Suprapubic skin (tissue), 4 donors: ENCODE measurements around the gene TEX29. TPM values are rescaled to one million over a fixed set of nuclear protein-coding genes. Genes with fewer than 3 reads are reported as not detected.

ENCODE experiments used
- DNase-seq, 2 donors: peaks; one replicate each; pipeline ENCODE4 v3.0.0-alpha.2; 2019; ENCODE audit warnings: low spot score in 2 of 2
- H3K27ac ChIP-seq: fragments of 200-600 bp; sonication (generic); one replicate; pipeline ENCODE4 v1.5.1; 2019
- H3K27me3 ChIP-seq: fragments of 200-600 bp; sonication (generic); one replicate; pipeline ENCODE4 v1.5.1; 2019
- H3K36me3 ChIP-seq: fragments of 200-600 bp; sonication (generic); one replicate; pipeline ENCODE4 v1.5.1; 2019
- H3K4me1 ChIP-seq: fragments of 200-600 bp; sonication (generic); one replicate; pipeline ENCODE4 v1.5.1; 2019
- H3K4me3 ChIP-seq: fragments of 200-600 bp; sonication (generic); one replicate; pipeline ENCODE4 v1.5.1; 2019; ENCODE audit warnings: mild to moderate bottlenecking
- H3K9me3 ChIP-seq: fragments of 200-600 bp; sonication (generic); one replicate; pipeline ENCODE4 v1.5.1; 2019
- CTCF ChIP-seq, 2 donors: fragments of 200-600 bp in 1 of 2; fragments of 450-650 bp in 1 of 2; sonication (generic) in 1 of 2; IDR thresholded peaks; one replicate each; pipeline ENCODE4 v1.5.1; 2016 to 2019; ENCODE audit warnings: antibody characterized with exemption in 2 of 2, mild to moderate bottlenecking in 1 of 2, moderate library complexity in 1 of 2
- EP300 ChIP-seq: sonication (generic); formaldehyde crosslinking; IDR thresholded peaks from one replicate; pipeline ENCODE4 v1.6.1; 2017; ENCODE audit warnings: antibody characterized with exemption
- POLR2A ChIP-seq, 2 donors: fragments of 450-650 bp; IDR thresholded peaks; one replicate each; pipeline ENCODE4 v1.6.1; 2017; ENCODE audit warnings: antibody characterized with exemption in 2 of 2, mild to moderate bottlenecking in 2 of 2, moderate library complexity in 2 of 2
- POLR2AphosphoS5 ChIP-seq, 3 donors: sonication (generic); formaldehyde crosslinking; IDR thresholded peaks; one replicate each; pipeline ENCODE4 v1.6.1; 2017; ENCODE audit warnings: antibody characterized with exemption in 3 of 3
- whole genome bisulfite sequencing: methylation state at CpG from one replicate; pipeline ENCODE4 v1.1.5; 2018; 5-methylcytosine and 5-hydroxymethylcytosine counted together
- total RNA-seq, 4 donors: library from RNA; depleted of rRNA; stranded (reverse); fragments of >200 nt; gene quantifications; one replicate each; pipeline ENCODE4 v1.1.0, GENCODE V29; 2016

TEX29 gene
- total RNA-seq, 4 donors from 2014 or later: not detected

- TF ChIP-seq CTCF (IDR thresholded peaks at IDR 0.05) (no peak), POLR2A (IDR thresholded peaks at IDR 0.05) (no peak), POLR2AphosphoS5 (IDR thresholded peaks at IDR 0.05) (no peak), EP300 (no peak)
- Histone ChIP-seq H3K36me3 (no peaks in the 10 kb centered on the region), H3K27ac (no peak overlapping the region), H3K4me1 (no peaks in the 10 kb centered on the region), H3K4me3 (no peak overlapping the region), H3K9me3 (no peaks in the 10 kb centered on the region), H3K27me3 (no peaks in the 10 kb centered on the region)
- DNase-seq: no peak
- WGBS: 88% methylated on average over 10 of the region's 11 CpGs
Observed at GRCh38 chr13:111338841-111339240, 18.4 kb downstream of the TEX29 start.

GRCh38 chr13:111339366-111340143 lies 19.1 kb downstream of the TEX29 start:
- 93% methylated on average over 18 of the region's 29 CpGs for WGBS
- no peaks in the 10 kb centered on the region for H3K4me1 ChIP-seq
- no peaks in the 10 kb centered on the region for H3K27me3 ChIP-seq
- no peaks in the 10 kb centered on the region for H3K9me3 ChIP-seq
- no peak overlapping the region for H3K27ac ChIP-seq
- TF ChIP-seq POLR2A (IDR thresholded peaks at IDR 0.05) (no peak), CTCF (IDR thresholded peaks at IDR 0.05) (no peak), EP300 (no peak), POLR2AphosphoS5 (IDR thresholded peaks at IDR 0.05) (no peak)
- H3K36me3 ChIP-seq: no peaks in the 10 kb centered on the region
- DNase-seq: no peak
- no peak overlapping the region for H3K4me3 ChIP-seq

- Histone ChIP-seq H3K4me1 (no peaks in the 10 kb centered on the region), H3K27ac (no peak overlapping the region), H3K4me3 (no peak overlapping the region), H3K36me3 (no peaks in the 10 kb centered on the region), H3K9me3 (no peaks in the 10 kb centered on the region), H3K27me3 (no peaks in the 10 kb centered on the region)
- no peak for TF ChIP-seq EP300
- no peak for TF ChIP-seq CTCF (IDR thresholded peaks at IDR 0.05)
- TF ChIP-seq POLR2AphosphoS5 (IDR thresholded peaks at IDR 0.05): no peak
- DNase-seq: no peak
- WGBS: 65% methylated on average over 2 of the region's 5 CpGs
Observed at GRCh38 chr13:111341886-111342285, 21.4 kb downstream of the TEX29 start.

- 97% methylated on average over 5 of the region's 9 CpGs for WGBS
- H3K4me3 ChIP-seq: no peak overlapping the region
- no peaks in the 10 kb centered on the region for H3K9me3 ChIP-seq
- H3K27ac ChIP-seq: no peak overlapping the region
- no peaks in the 10 kb centered on the region for H3K27me3 ChIP-seq
- DNase-seq: no peak
- H3K36me3 ChIP-seq: no peaks in the 10 kb centered on the region
- no peaks in the 10 kb centered on the region for H3K4me1 ChIP-seq
- TF ChIP-seq CTCF (IDR thresholded peaks at IDR 0.05): no peak
Observed at GRCh38 chr13:111342721-111343120, 22.3 kb downstream of the TEX29 start.

GRCh38 chr13:111343186-111343805 lies 22.9 kb downstream of the TEX29 start:
- H3K4me3 ChIP-seq: no peak overlapping the region
- no peaks in the 10 kb centered on the region for H3K4me1 ChIP-seq
- H3K36me3 ChIP-seq: no peaks in the 10 kb centered on the region
- TF ChIP-seq POLR2AphosphoS5 (IDR thresholded peaks at IDR 0.05): no peak
- no peak for TF ChIP-seq CTCF (IDR thresholded peaks at IDR 0.05)
- TF ChIP-seq EP300: no peak
- no peak for TF ChIP-seq POLR2A (IDR thresholded peaks at IDR 0.05)
- H3K9me3 ChIP-seq: no peaks in the 10 kb centered on the region
- 89% methylated on average over 11 of the region's 11 CpGs for WGBS
- no peak for DNase-seq
- no peaks in the 10 kb centered on the region for H3K27me3 ChIP-seq
- no peak overlapping the region for H3K27ac ChIP-seq
